Tibial nerve (tissue), 4 donors: ENCODE data around the gene CEP164. TPM values are rescaled to one million over a fixed set of nuclear protein-coding genes. Genes with fewer than 3 reads are reported as not detected.

ENCODE experiments used
- DNase-seq, 2 donors: peaks; one replicate each; pipeline ENCODE4 v3.0.0-alpha.2; 2019; ENCODE audit warnings: low spot score in 2 of 2
- H3K27ac ChIP-seq, 4 donors: fragments of 200-600 bp; sonication (generic) in 3 of 4; one replicate each; pipeline ENCODE4 v1.5.1; 2017 to 2019; ENCODE audit warnings: mild to moderate bottlenecking in 1 of 4
- H3K27me3 ChIP-seq, 2 donors: fragments of 200-600 bp; sonication (generic) in 1 of 2; one replicate each; pipeline versions ENCODE4 v1.5.1 to v1.6.0; 2017 to 2019
- H3K36me3 ChIP-seq, 3 donors: fragments of 200-600 bp; sonication (generic); one replicate each; pipeline ENCODE4 v1.5.1; 2018 to 2019
- H3K4me1 ChIP-seq, 4 donors: fragments of 200-600 bp; sonication (generic) in 3 of 4; one replicate each; pipeline ENCODE4 v1.5.1; 2017 to 2019
- H3K4me3 ChIP-seq, 4 donors: fragments of 200-600 bp; sonication (generic) in 3 of 4; one replicate each; pipeline ENCODE4 v1.5.1; 2017 to 2019; ENCODE audit warnings: mild to moderate bottlenecking in 1 of 4, moderate library complexity in 1 of 4
- H3K9me3 ChIP-seq, 4 donors: fragments of 200-600 bp; sonication (generic) in 3 of 4; one replicate each; pipeline ENCODE4 v1.5.1; 2017 to 2019
- CTCF ChIP-seq, 5 experiments: fragments of 200-600 bp in 3 of 5; fragments of 450-650 bp in 2 of 5; sonication (generic) in 3 of 5; IDR thresholded peaks; one replicate each; pipeline ENCODE4 v1.5.1; 2016 to 2019; ENCODE audit warnings: antibody characterized with exemption in 5 of 5, mild to moderate bottlenecking in 3 of 5, moderate library complexity in 2 of 5
- EP300 ChIP-seq, 2 donors: sonication (generic); formaldehyde crosslinking; IDR thresholded peaks; one replicate each; pipeline ENCODE4 v1.6.1; 2017; ENCODE audit warnings: antibody characterized with exemption in 2 of 2, mild to moderate bottlenecking in 1 of 2
- POLR2A ChIP-seq, 2 donors: fragments of 450-650 bp; IDR thresholded peaks; one replicate each; pipeline ENCODE4 v1.6.1; 2017; ENCODE audit warnings: antibody characterized with exemption in 2 of 2, mild to moderate bottlenecking in 2 of 2, moderate library complexity in 2 of 2
- WGBS, 2 donors: methylation state at CpG; one replicate each; pipeline ENCODE4 v1.1.5; 2018; 5-methylcytosine and 5-hydroxymethylcytosine counted together
- total RNA-seq, 4 donors: library from RNA; depleted of rRNA; stranded (reverse); fragments of >200 nt; gene quantifications; one replicate each; pipeline ENCODE4 v1.1.0, GENCODE V29; 2016

Gene CEP164
- total RNA-seq, 4 donors from 2014 or later: 23.9 to 53.4 (median 39.4) TPM

DNA sequence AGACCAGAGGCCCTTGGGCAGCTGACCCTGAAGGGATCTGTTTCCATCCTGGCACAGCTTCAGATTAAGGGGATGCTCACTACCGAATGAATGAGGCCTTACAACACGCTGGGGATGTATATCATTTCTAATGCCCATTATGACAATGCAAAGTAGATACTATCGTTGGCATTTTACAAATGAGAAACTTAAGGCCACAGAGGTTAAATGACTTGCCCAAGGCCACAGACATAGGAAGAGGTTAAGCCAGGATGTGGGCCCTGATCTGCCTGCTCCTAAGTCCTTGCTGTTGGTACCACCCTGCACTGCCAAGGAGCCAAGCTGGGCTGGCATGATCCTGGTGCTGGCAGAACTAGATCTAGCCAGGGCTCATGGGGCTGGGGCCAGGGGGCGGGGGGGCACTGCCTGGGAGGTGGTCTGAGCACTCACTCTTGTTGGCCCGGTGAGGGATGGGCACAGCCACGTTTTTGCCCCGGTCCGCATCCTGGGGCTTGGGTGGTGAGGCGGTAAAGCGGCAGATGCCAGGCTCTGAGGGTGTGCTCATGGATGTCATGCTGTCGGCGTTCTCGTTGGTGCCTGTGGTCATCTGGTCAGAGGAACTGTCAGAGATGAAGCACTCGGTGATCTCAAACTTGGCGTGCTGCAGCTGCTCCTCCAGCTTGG, 102.8 kb downstream of the CEP164 start:
- TF ChIP-seq EP300 (IDR thresholded peaks at IDR 0.05) (no peak), CTCF (IDR thresholded peaks at IDR 0.05) (no peak), POLR2A (IDR thresholded peaks at IDR 0.05) (no peak)
- Histone ChIP-seq H3K27ac (no peak overlapping the region), H3K9me3 (no peaks in the 10 kb centered on the region), H3K4me1 (peaks cover 0 to 7% (median 0%) of the 10 kb centered on the region in 4 donors), H3K4me3 (no peak overlapping the region), H3K36me3 (peaks cover 0 to 4% (median 0%) of the 10 kb centered on the region in 3 donors), H3K27me3 (peaks cover 0 to 5% of the 10 kb centered on the region in 2 donors)
- no peak for DNase-seq
- 78 to 86% methylated on average over 6 to 14 of the region's 15 CpGs for WGBS, 2 donors

GRCh38 chr11:117431436-117431835, 103.8 kb downstream of the CEP164 start:
- peaks cover 0 to 1% (median 0%) of the 10 kb centered on the region in 4 donors for H3K4me1 ChIP-seq
- DNase-seq: no peak
- peaks cover 0 to 5% of the 10 kb centered on the region in 2 donors for H3K27me3 ChIP-seq
- no peak overlapping the region for H3K4me3 ChIP-seq
- peaks cover 0 to 4% (median 0%) of the 10 kb centered on the region in 3 donors for H3K36me3 ChIP-seq
- no peak for TF ChIP-seq EP300 (IDR thresholded peaks at IDR 0.05)
- TF ChIP-seq CTCF (IDR thresholded peaks at IDR 0.05): no peak
- no peak for TF ChIP-seq POLR2A (IDR thresholded peaks at IDR 0.05)
- WGBS, 2 donors: 93 to 94% methylated on average over 7 of the region's 7 CpGs
- no peak overlapping the region for H3K27ac ChIP-seq
- no peaks in the 10 kb centered on the region for H3K9me3 ChIP-seq

- no peak for DNase-seq
- TF ChIP-seq CTCF (IDR thresholded peaks at IDR 0.05) (no peak), POLR2A (IDR thresholded peaks at IDR 0.05) (no peak), EP300 (IDR thresholded peaks at IDR 0.05) (no peak)
- Histone ChIP-seq H3K27me3 (peaks cover 0 to under 1% of the 10 kb centered on the region in 2 donors), H3K9me3 (no peaks in the 10 kb centered on the region), H3K4me3 (no peak overlapping the region), H3K4me1 (no peaks in the 10 kb centered on the region), H3K36me3 (peaks cover 0 to 9% (median 0%) of the 10 kb centered on the region in 3 donors), H3K27ac (no peak overlapping the region)
These were observed 106.1 kb downstream of the CEP164 start for GRCh38 chr11:117433717-117434116.

GRCh38 chr11:117434481-117434880, 106.8 kb downstream of the CEP164 start:
- peaks cover 0 to 9% (median 0%) of the 10 kb centered on the region in 3 donors for H3K36me3 ChIP-seq
- H3K27me3 ChIP-seq: no peaks in the 10 kb centered on the region
- no peaks in the 10 kb centered on the region for H3K4me1 ChIP-seq
- DNase-seq: no peak
- H3K4me3 ChIP-seq: no peak overlapping the region
- H3K27ac ChIP-seq: no peak overlapping the region
- TF ChIP-seq POLR2A (IDR thresholded peaks at IDR 0.05) (no peak), CTCF (IDR thresholded peaks at IDR 0.05) (no peak), EP300 (IDR thresholded peaks at IDR 0.05) (no peak)
- no peaks in the 10 kb centered on the region for H3K9me3 ChIP-seq
- WGBS, 2 donors: 97 to 98% methylated on average over 1 of the region's 1 CpG

DNA sequence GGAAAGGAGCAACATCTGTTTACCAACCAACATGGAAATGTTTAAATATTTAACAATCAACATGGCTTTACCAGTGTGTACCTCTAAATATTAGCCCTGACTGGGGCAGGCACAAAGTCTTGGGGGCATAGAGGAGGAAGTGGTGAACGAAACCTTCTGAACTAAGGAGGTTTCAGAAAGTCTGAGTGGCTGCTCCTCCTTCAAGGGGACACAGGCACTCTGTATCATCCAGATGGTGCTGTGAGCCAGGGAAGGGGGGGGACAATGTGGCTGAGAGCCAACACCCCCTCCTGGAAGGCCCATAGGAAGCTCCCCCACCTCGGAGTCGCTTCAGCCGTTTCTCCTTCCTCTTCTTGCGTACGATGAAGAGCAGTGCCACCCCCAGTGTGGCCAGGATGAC, 107.7 kb downstream of the CEP164 start:
- no peak for DNase-seq
- TF ChIP-seq POLR2A (IDR thresholded peaks at IDR 0.05): no peak
- no peak for TF ChIP-seq EP300 (IDR thresholded peaks at IDR 0.05)
- no peak for TF ChIP-seq CTCF (IDR thresholded peaks at IDR 0.05)
- Histone ChIP-seq H3K27me3 (no peaks in the 10 kb centered on the region), H3K9me3 (no peaks in the 10 kb centered on the region), H3K27ac (no peak overlapping the region), H3K36me3 (peaks cover 0 to 9% (median 0%) of the 10 kb centered on the region in 3 donors), H3K4me1 (no peaks in the 10 kb centered on the region), H3K4me3 (no peak overlapping the region)
- WGBS, 2 donors: 81 to 84% methylated on average over 6 of the region's 6 CpGs
